Stimulated activated CD8-positive, alpha-beta memory T cell treated with anti-CD3 and anti-CD28 coated beads, Interleukin-12 subunit alpha, Interleukin-12 subunit beta, amount 100 ng/mL, for 24 hours (primary cell): Measurements from ENCODE around the gene EIF3B.
"Not testable (repeated sequence)": the region's sequence is repeated elsewhere in the genome, so short reads cannot be mapped to it uniquely, and the experiment has no call there.

ENCODE experiments used
- DNase-seq: peaks from one replicate; pipeline ENCODE4 v3.0.0-alpha.2; 2020; ENCODE audit errors: extremely low read depth

The EIF3B gene

GRCh38 chr7:2399848-2400587 is 45.4 kb downstream of the EIF3B start:
- no peak for DNase-seq

DNA sequence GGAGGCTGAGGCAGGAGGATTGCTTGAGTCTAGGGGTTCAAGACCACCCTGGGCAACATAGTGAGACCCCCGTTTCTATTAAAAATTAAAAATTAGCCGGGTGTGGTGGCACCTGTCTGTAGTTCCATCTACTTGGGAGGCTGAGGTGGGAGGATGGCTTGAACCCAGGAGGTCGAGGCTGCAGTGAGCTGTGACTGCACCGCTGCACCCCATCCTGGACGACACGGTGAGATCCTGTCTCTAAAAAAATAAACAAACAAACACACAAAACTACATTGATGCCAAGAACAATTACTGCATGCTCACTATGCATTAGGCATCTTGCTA is 48.0 kb downstream of the EIF3B start:
- no peak for DNase-seq

DNA sequence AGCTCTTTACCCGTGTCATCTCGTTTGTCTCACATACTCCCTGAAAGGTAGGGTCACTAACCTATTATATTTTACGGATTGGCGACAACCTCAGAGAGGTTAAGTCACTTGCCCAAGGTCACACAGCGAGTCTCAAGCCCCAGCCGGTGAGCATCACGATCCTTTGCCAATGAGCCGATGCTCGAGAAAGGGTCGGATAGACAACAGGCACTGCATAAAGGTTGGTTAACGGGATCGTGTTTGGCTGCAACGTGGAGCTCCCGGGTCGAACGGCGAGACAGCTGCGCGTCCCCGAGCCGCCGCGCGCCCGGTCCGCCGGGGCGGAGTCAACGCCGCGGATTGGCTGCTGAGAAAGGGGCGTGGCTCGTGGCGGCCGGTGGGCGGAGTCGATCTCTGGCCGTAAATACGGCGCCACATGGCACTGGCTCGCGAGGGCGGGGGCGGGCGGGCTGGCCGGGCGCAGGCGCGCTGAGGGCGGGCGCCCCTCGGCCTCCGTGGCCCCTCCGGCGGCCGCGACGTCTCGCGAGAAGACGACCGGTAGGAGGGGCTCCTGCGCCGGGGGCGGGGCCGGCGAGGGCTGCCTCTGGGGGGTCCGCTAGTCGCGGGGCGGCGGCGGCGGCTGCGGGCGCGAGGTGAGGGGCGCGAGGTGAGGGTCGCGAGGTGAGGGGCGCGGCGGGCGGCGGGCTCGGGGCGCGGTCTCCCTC is 48.5 kb downstream of the EIF3B start, which contains the start of gene CHST12:
CHST12 (plus strand) TSS at position 598 of the 704 bp plus-strand sequence. CDS start 29,029 bp downstream, outside the sequence.
- DNase-seq, result peak; percentile 81

DNA sequence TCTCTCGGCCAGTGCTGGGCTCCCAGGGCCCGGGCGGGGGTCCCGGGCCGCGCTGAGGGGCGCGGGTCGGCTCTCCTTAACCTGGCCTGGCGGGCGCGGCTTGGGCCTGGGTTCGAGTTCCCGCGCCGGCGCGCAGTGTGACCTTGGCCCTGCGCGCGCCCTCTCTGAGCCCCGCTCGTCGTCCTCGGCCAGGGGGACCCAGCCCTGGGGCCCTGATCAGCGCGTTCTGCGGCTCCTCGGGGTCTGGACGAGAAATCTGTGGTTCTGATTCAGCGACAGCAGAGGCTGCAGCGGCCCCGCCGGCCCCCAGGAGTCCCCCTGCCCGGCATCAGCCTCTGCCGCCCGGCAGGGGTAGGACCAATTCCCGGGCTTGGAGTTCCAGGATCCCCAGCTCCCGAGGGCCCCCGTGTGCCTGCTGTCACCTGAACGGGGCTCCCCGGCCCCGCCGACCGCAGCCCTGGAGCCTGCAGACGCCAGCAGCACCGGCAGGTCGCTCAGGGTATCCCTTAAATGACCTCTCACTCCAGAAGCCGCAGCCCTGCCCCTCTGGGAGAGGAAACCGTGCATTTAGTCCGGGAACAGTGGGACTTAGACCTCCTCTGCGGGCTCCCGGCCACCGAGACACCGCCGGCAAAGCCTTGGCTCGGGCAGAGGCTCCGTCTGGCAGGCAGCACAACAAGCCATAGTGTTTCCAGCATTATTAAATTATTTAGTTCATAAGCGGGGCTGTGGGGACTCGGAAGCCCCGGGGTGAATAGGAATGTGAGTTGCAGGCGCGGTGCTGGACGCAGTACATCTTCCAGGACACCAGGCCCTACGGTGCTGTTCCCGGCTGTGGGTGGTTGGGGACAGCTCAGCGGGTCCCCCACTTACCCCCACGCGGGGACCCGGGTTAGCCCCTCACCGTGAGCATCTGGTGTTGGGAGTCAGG is 49.4 kb downstream of the EIF3B start:
- no peak for DNase-seq

DNA sequence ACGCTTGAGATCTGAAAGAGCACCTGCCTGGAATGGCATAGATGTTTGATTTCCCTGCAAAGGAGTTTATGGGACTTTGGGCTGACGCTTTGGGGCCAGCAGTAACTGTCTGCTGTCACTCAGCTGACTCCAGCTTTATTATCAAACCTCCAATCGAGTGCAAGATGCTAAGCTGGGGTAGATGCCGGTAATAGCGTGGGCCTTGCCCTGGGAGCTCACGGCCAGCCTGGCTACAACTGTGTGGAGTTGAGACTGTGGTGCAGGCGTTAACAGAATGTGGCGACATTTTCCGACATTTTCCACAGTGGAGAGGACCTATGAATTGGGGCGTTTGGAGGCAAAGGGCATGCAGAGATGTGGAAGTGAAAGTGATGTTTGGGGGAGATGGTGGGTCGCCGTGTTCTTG is 50.1 kb downstream of the EIF3B start:
- no peak for DNase-seq

GRCh38 chr7:2405201-2405600 is 50.6 kb downstream of the EIF3B start:
- DNase-seq, result no peak

- DNase-seq, result peak; percentile 31
Observed at GRCh38 chr7:2405601-2406345, 51.1 kb downstream of the EIF3B start.

DNA sequence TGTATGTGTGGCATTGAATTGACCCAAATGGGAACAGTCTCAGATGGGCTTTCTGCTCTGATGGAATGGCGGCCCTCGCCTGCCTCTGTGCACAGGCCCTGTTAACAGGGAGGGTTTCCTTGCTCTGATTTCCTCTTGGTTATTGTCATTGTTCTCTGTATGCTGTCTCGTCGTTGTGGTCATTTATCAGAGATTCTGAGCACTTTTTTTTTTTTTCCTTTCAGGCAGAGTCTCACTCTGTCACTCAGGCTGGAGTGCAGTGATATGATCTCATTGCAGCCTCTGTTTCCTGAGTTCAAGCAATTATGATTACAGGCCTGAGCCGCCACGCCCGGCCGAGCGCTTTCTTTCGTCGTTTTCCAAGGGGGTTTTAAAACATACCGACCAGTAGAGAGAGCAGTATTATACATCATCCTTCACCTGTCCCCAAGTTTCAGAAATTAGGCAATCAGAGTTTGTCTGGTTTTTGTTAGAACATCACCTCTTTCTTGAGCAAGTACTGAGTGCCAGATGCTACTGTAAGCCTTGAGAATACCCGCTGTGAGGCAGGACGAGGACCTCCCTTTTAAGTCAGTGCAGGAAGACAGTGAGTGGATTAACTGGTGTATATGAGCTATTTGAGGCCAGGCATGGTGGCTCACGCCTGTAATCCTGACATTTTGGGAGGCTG is 55.3 kb downstream of the EIF3B start:
- no peak for DNase-seq

DNA sequence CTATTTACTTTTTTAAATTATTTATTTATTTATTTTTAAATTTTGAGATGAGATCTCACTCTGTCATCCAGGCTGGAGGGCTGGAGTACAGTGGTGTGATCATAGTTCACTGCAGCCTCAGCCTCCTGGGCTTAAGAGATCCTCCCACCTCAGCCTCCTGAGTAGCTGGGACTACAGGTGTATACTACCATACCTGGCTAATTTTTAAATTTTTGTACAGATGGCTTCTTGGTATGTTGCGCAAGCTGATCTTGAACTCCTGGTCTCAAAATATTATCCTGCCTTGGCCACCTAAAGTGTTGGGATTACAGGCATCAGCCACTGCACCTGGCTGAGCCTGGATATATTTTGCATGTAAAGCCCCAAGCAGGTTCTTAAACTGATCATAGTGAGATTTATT is 56.4 kb downstream of the EIF3B start:
- no peak for DNase-seq

GRCh38 chr7:2411815-2412586 is 57.4 kb downstream of the EIF3B start:
- DNase-seq, result no peak

DNA sequence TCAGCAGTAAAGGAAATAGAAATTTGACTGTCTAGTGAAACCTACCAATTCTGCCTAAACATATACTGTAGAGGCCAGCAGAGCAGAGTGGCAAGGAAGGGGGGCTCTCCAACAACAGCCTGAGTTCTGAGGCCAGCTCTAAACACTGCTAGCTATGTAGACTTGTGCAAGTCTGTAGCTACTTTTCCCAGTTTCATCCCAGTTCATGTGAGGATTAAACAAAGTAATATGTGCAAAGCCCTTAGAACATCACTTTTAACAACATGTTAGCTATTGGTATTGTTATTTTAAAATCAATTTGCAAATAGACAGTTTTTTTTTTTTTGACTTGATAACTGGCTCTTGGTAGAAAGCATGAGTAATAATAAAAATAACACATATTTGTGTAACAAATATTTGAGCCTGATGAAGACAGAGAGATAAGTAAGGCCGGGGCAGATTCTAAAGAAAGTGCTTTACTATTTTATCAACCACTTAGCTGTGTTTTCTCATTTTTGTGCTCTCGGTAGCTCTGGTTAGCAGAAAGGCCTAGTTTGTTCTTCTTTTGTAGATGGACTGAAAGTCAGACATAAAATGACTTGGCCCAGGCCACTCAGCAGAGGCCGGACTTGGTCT is 58.1 kb downstream of the EIF3B start:
- DNase-seq, result no peak

DNA sequence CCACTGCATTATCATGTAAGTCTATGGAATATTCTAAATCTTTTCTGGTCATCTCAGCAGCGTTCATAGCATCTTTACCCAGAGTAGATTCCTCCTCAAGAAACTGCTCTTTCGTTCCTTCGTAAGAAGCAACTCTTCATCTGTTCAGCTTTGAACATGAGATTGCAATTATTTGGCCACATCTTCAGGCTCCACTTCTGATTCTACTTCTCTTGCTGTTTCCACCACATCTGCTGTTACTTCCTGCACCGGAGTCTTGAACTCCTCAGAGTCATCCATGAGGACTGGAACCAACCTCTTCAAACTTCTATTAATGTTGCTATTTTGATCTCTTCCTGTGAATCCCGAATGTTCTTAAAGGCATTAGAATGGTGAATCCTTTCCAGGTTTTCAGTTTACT is 61.4 kb downstream of the EIF3B start:
- no peak for DNase-seq

DNA sequence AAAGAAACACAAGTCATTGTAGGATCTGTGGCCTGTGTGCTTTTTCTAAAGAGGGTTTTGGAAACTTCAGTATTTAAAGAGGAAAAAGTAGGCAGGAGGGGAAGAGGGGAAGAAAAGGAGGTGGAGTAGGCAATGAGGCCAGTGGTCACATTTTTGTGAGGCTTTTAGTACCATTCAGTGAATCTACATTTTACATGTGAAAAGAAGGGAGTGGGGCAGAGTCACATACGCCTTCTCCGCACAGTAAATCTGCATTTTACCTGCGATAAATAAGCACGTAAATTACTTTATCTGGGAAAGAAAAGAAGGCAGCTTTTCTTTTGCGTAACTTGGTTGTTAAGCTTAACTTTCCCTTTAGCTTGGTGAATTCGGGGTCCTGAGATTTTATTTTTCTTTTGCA is 62.0 kb downstream of the EIF3B start:
- DNase-seq, result no peak

DNA sequence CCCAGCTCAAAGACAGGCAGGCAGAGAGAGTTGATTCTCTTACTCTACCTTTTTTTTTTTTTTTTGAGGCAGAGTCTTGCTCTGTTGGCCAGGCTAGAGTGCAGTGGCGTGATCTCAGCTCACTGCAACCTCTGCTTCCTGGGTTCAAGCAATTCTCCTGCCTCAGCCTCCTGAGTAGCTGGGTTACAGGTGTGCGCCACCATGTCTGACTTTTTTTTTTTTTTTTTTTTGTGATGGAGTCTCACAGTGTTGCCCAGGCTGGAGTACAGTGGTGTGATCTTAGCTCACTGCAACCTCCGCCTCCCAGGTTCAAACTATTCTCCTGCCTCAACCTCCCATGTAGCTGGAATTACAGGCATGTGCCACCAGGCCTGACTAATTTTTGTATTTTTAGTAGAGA is 62.6 kb downstream of the EIF3B start:
- not testable (repeated sequence) for DNase-seq

- no peak for DNase-seq
Observed at GRCh38 chr7:2417981-2418481, 63.4 kb downstream of the EIF3B start.

- no peak for DNase-seq
Observed at GRCh38 chr7:2420216-2420933, 65.7 kb downstream of the EIF3B start.

GRCh38 chr7:2421943-2422310 is 67.3 kb downstream of the EIF3B start:
- DNase-seq, result no peak

- no peak for DNase-seq
Observed at GRCh38 chr7:2425749-2426148, 71.1 kb downstream of the EIF3B start.
